Measurements from ENCODE around the gene CNDP2.
"Not testable (repeated sequence)": the region's sequence is repeated elsewhere in the genome, so short reads cannot be mapped to it uniquely, and the experiment has no call there.

CNDP2 gene

DNA sequence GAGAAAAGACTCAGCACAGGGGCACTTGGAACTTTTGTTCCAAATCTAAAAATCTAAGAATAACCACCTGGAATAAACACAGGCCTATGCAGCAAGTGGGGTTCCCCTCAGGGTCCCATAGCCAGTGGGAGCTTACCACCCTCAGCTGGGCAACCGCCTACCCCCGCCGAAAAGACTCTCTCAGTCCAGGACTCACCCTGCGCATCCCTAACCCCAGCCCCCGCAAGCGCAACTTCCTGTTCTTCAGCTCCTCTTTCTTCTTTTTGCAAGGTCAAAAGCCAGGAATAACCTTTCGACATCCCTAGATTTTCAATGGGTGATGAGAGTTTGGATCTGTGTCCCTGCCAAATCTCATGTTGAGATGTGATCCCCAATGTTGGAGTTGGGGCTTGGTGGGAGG lies 51.7 kb downstream of the CNDP2 start:
- Mint-ChIP-seq H3K27ac (peak overlapping the region in 1 of 2 donors; percentile 22), H3K4me3 (no peak overlapping the region), H3K9me3 (no peaks in the 10 kb centered on the region), H3K36me3 (ENCODE audit: insufficient read depth) (no peaks in the 10 kb centered on the region), H3K4me1 (ENCODE audit: low read depth in 2 of 2) (peaks cover 0 to 5% of the 10 kb centered on the region in 2 donors), H3K27me3 (peaks cover 5 to 23% of the 10 kb centered on the region in 2 donors)
- no peak for ATAC-seq (replicated peaks)
- DNase-seq: no peak

DNA sequence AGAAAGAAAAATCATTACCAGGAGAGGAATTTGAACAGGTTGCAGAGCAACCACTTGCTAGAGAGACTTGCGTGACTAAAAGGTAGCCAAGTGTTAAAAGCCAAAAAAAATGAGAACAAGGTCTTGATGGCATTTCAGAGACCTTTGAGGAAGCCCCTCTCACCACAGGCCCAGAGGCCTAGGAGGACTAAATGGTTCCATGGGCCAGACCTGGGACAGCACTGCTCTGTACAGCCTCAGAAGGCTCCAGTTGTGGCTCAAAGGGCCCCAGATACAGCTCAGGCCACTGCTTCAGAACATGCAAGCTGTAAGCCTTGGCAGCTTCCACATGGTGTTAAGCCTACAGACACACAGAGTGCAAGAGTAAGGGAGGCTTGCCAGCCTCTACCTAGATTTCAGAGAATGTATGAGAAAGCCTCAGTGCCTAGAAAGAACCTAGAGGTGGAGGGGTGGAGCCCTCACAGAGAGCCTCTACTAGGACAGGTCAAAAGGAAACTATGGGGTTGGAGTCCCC lies 53.5 kb downstream of the CNDP2 start:
- no peaks in the 10 kb centered on the region for H3K36me3 Mint-ChIP-seq (ENCODE audit: insufficient read depth)
- DNase-seq: no peak
- no peak overlapping the region for H3K4me3 Mint-ChIP-seq
- H3K27me3 Mint-ChIP-seq: peaks cover 17 to 40% of the 10 kb centered on the region in 2 donors
- peaks cover 0 to 5% of the 10 kb centered on the region in 2 donors for H3K4me1 Mint-ChIP-seq (ENCODE audit: low read depth in 2 of 2)
- H3K27ac Mint-ChIP-seq: no peak overlapping the region
- ATAC-seq (replicated peaks): no peak
- no peaks in the 10 kb centered on the region for H3K9me3 Mint-ChIP-seq

DNA sequence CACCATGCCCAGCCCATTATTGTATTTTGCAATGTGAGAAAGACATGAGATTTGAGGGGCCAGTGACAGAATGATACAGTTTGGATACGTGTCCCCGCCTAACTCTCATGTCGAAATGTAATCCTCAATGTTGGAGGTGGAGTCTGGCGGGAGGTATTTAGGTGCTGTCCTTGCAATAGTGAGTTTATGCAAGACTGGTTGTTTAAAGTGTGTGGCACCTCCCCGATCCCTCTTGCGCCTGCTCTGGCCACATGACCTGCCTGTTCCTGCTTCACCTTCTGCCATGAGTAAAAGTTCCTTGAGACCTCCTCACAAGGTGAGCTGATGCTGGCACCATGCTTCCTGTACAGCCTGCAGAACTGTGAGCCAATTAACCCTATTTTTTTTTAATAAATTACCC lies 54.7 kb downstream of the CNDP2 start:
- no peak for DNase-seq
- Mint-ChIP-seq H3K27ac (peak overlapping the region in 1 of 2 donors; percentile 51), H3K4me1 (ENCODE audit: low read depth in 2 of 2) (peaks cover 0 to 5% of the 10 kb centered on the region in 2 donors), H3K4me3 (no peak overlapping the region), H3K27me3 (peaks cover 21 to 42% of the 10 kb centered on the region in 2 donors), H3K9me3 (no peaks in the 10 kb centered on the region), H3K36me3 (ENCODE audit: insufficient read depth) (no peaks in the 10 kb centered on the region)
- no peak for ATAC-seq (replicated peaks)

DNA sequence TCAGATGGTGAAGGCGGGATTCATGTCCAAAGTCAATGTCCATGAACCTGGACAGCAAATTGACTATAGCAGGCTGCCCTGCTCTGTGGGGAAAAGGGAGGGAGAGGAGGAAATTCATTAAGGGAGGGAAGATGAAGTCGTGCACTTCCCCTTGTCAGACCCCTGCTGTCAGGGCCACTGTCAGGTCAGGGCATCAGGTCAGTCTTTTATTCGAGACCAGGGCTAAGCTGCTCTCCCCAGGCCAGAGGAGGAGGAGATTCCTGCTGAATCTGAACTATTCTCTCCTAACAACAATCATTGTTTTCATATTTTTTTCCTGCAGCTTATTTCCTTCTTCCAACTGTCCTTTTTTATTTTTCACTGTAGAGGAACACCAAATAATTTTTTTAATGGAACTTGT lies 55.3 kb downstream of the CNDP2 start:
- ATAC-seq (replicated peaks): no peak
- Mint-ChIP-seq H3K4me1 (ENCODE audit: low read depth in 2 of 2) (peaks cover 0 to 5% of the 10 kb centered on the region in 2 donors), H3K4me3 (no peak overlapping the region), H3K27ac (peak overlapping the region in 1 of 2 donors; percentile 51), H3K9me3 (no peaks in the 10 kb centered on the region), H3K36me3 (ENCODE audit: insufficient read depth) (no peaks in the 10 kb centered on the region), H3K27me3 (peaks cover 27 to 42% of the 10 kb centered on the region in 2 donors)
- DNase-seq: no peak

DNA sequence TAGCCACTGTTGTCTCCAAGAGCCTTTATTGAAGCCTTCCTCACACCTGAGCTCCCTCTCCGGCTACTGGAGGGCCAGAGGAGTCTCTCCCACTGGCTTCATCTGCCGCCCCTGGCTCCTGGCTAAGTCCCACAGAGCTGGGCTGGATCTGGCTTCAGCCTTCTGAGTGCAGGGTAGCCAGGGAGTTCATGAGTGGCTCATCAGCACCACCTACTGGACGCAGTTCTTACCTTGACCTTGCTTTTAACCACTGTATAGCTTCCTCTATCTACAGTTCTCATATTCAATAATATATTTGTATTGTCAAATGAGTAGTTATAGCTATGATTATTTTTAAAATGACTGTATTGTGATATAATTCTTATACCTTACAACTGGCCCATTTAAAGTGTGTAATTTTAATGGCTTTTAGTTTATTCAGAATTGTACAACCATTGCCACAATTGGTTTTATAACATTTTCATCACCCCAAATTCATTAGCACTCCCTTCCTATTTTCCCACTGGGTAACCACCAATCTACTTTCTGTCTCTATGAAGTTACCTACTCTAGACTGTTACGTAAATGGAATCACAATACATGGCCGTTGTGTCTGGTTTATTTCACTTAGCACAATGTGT lies 55.9 kb downstream of the CNDP2 start:
- Mint-ChIP-seq H3K4me1 (ENCODE audit: low read depth in 2 of 2) (peaks cover 0 to 5% of the 10 kb centered on the region in 2 donors), H3K27ac (peak overlapping the region in 1 of 2 donors; percentile 51), H3K9me3 (no peaks in the 10 kb centered on the region), H3K36me3 (ENCODE audit: insufficient read depth) (no peaks in the 10 kb centered on the region), H3K4me3 (no peak overlapping the region), H3K27me3 (peaks cover 33 to 46% of the 10 kb centered on the region in 2 donors)
- DNase-seq (peak; percentile 72 to 74 (median 74)), ATAC-seq (replicated peaks) (peak; percentile 98)

DNA sequence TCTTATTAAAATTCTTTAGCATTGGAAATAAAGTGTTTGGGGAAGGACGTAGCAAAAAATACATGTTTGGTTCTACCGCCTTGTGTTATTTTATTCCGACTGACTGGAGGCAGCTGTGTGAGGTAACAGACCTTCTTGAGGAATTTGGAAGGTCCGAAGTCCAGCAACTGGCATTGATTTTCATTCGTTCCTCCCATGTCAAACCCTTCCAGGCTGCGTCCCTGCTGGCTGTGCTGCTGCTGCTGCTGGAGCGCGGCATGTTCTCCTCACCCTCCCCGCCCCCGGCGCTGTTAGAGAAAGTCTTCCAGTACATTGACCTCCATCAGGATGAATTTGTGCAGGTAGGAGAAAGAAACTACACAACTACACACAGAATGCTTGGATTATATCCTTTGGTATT lies 60.0 kb downstream of the CNDP2 start:
- Mint-ChIP-seq H3K27me3 (peaks cover 44 to 75% of the 10 kb centered on the region in 2 donors), H3K9me3 (no peaks in the 10 kb centered on the region), H3K4me3 (no peak overlapping the region), H3K4me1 (ENCODE audit: low read depth in 2 of 2) (peaks cover 0 to 2% of the 10 kb centered on the region in 2 donors), H3K27ac (no peak overlapping the region), H3K36me3 (ENCODE audit: insufficient read depth) (no peaks in the 10 kb centered on the region)
- ATAC-seq (replicated peaks) (no peak), DNase-seq (no peak)

DNA sequence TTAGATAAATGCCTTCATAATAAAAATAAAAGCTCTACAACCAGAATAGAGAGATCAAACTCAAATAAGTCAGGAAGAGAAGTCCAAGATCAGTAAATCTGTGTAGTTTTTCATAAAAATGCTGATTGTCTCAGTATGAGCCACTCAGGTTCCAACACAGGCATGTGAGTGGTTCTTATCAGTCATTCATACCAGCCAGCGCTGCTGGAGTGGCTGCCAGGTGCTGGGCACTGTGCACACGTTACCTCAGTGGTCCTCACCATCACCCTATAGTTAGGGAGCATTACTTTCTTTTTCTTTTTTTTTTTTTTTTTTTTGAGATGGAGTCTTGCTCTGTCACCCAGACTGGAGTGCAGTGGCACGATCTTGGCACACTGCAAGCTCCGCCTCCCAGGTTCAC lies 61.9 kb downstream of the CNDP2 start:
- Mint-ChIP-seq H3K4me3 (no peak overlapping the region), H3K27ac (no peak overlapping the region), H3K9me3 (no peaks in the 10 kb centered on the region), H3K27me3 (peaks cover 39 to 81% of the 10 kb centered on the region in 2 donors), H3K4me1 (ENCODE audit: low read depth in 2 of 2) (no peaks in the 10 kb centered on the region), H3K36me3 (ENCODE audit: insufficient read depth) (no peaks in the 10 kb centered on the region)
- ATAC-seq (replicated peaks) (no peak), DNase-seq (no peak)

DNA sequence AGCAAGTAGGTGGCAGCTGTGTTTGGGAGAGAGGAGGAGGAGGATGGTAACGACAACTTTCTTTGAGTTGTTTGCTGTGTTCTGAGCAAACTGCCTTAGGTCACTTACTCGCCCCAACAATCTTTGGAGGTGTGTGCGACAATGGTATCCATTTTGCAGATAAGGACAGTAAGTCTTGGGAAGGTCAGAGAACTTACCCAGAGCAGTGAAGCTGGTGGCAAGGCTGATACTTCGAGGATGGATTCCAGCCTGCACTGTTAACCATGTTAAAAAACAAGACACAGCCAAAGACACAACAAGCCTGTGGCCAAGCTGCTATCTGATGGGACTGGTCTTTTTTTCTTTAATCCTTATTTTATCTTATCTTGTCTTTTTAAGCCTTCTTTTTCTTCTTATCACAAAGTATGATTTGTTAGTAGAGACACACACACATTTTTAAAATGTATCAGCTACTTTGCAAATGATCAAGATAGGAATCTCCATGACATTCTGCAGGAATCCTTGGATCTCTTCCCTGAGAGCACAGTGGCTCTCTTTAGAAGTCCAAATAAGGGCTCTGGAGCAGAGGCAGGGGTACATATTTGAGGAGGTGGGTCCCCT lies 66.1 kb downstream of the CNDP2 start:
- Mint-ChIP-seq H3K36me3 (ENCODE audit: insufficient read depth) (no peaks in the 10 kb centered on the region), H3K4me1 (ENCODE audit: low read depth in 2 of 2) (no peaks in the 10 kb centered on the region), H3K4me3 (no peak overlapping the region), H3K27me3 (peaks cover 14 to 54% of the 10 kb centered on the region in 2 donors), H3K27ac (no peak overlapping the region), H3K9me3 (no peaks in the 10 kb centered on the region)
- DNase-seq (no peak), ATAC-seq (replicated peaks) (no peak)

DNA sequence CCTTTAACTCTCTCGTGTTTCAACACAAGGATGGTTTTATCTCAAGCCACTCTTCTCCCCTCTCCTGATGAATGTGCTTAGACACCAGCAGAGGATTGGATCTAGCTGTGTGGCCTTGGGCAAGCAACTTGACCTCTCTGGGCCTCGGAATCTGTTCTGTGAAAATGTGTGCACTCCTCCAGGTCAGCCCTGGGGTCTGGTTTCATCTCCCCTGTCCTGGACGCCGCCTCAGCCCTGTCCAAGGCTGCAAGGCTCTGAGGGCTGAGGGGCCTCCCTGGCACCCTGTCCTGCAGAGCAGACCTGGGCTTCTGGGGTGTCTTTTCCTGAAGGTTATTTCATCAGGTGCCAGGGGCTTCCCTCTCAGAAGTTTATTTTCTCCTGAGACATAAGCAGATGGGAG lies 66.6 kb downstream of the CNDP2 start:
- H3K9me3 Mint-ChIP-seq: no peaks in the 10 kb centered on the region
- H3K36me3 Mint-ChIP-seq (ENCODE audit: insufficient read depth): no peaks in the 10 kb centered on the region
- H3K4me1 Mint-ChIP-seq (ENCODE audit: low read depth in 2 of 2): no peaks in the 10 kb centered on the region
- DNase-seq: no peak
- H3K4me3 Mint-ChIP-seq: no peak overlapping the region
- peaks cover 14 to 54% of the 10 kb centered on the region in 2 donors for H3K27me3 Mint-ChIP-seq
- H3K27ac Mint-ChIP-seq: no peak overlapping the region
- no peak for ATAC-seq (replicated peaks)

DNA sequence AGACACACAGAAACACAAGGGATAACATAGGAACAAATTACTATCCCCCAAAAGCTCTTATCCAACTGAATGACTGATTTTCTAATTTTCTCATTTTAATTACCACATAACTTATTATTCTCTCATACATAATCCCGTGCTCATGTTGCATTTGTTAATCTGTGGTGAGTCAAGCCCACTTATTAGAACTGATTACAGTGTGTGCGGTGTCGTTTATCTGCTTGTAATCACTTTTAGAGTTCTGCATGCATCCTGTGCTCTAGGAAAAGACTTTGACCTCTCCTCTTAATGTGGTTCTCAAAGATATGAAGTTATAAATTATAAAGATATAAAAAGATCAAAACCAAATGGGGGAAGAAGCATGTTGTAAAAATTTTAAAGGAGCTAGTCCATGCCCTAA lies 67.8 kb downstream of the CNDP2 start:
- Mint-ChIP-seq H3K4me1 (ENCODE audit: low read depth in 2 of 2) (no peaks in the 10 kb centered on the region), H3K36me3 (ENCODE audit: insufficient read depth) (no peaks in the 10 kb centered on the region), H3K4me3 (no peak overlapping the region), H3K27ac (no peak overlapping the region), H3K27me3 (peaks cover 23 to 59% of the 10 kb centered on the region in 2 donors), H3K9me3 (no peaks in the 10 kb centered on the region)
- ATAC-seq (replicated peaks): no peak
- DNase-seq: no peak

DNA sequence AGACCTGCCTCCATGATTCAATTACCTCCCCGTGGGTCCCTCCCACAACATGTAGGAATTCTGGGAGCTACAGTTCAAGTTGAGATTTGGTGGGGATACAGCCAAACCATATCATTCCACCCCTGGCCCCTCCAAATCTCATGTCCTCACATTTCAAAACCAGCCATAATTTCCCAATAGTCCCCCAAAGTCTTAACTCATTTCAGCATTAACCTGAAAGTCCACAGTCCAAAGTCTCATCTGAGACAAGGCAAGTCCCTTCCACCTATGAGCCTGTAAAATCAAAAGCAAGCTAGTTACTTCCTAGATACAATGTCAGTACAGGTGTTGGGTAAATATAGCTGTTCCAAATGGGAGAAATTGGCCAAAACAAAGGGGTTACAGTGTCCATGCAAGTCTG lies 69.0 kb downstream of the CNDP2 start:
- not testable (repeated sequence) for ATAC-seq (replicated peaks); H3K9me3 Mint-ChIP-seq; H3K4me3 Mint-ChIP-seq; DNase-seq; H3K36me3 Mint-ChIP-seq (ENCODE audit: insufficient read depth); H3K4me1 Mint-ChIP-seq (ENCODE audit: low read depth in 2 of 2); H3K27ac Mint-ChIP-seq
- peaks cover 30 to 59% of the 10 kb centered on the region in 2 donors for H3K27me3 Mint-ChIP-seq

DNA sequence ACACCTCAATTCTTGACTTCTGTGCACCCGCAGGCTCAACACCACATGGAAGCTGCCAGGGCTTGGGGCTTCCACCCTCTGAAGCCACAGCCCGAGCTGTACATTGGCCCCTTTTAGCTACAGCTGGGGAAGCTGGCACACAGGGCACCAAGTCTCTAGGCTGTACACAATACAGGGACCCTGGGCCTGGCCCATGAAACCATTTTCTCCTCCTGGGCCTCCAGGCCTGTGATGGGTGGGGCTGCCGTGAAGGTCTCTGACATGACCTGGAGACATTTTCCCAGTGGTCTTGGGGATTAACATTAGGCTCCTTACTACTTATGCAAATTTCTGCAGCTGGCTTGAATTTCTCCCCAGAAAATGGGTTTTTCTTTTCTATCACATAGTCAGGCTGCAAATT lies 69.8 kb downstream of the CNDP2 start:
- H3K27ac Mint-ChIP-seq; DNase-seq; H3K4me3 Mint-ChIP-seq; ATAC-seq (replicated peaks); H3K4me1 Mint-ChIP-seq (ENCODE audit: low read depth in 2 of 2); H3K9me3 Mint-ChIP-seq; H3K36me3 Mint-ChIP-seq (ENCODE audit: insufficient read depth): not testable (repeated sequence)
- peaks cover 36 to 51% of the 10 kb centered on the region in 2 donors for H3K27me3 Mint-ChIP-seq

DNA sequence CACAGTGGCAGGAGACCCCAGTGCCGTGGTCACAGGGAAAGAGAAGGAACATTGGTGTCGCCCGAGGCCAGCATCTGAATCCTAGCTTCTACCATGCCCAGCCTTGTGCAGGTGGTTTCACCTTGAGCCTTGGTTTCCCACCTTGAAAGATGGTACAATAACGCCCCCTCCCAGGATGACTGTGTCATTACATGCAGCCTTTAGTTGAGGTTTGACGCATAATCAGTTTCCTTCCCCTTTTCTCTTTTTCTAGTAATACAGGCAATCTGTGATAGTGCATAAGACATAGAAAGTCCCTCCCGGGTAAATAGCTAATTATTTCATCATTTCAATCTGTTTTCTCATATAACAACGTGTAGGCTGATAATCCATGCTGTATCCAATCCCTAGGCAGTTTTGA lies 71.7 kb downstream of the CNDP2 start:
- Mint-ChIP-seq H3K27me3 (peaks cover 35 to 37% of the 10 kb centered on the region in 2 donors), H3K27ac (no peak overlapping the region), H3K4me1 (ENCODE audit: low read depth in 2 of 2) (no peaks in the 10 kb centered on the region), H3K4me3 (no peak overlapping the region), H3K36me3 (ENCODE audit: insufficient read depth) (no peaks in the 10 kb centered on the region), H3K9me3 (no peaks in the 10 kb centered on the region)
- no peak for DNase-seq
- no peak for ATAC-seq (replicated peaks)

DNA sequence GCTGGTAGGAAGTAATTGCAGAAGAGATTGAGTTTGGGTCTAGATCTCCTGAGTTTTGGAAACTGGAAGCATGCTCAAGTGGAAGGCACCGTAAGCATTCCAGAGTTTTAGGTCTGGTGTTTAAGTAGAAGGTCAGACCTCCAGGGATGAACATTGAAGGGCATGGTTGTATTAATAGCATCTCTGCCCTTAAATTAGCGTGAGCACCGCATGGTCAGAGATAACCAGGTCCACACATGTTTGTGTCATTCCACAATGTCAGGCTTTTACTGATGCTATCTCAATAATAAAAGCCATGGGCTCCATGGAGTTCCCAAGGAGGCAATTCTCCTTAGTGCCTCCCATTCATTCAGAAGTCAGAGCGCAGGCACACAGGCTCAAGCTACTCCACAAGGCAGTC lies 73.2 kb downstream of the CNDP2 start:
- Mint-ChIP-seq H3K36me3 (ENCODE audit: insufficient read depth) (no peaks in the 10 kb centered on the region), H3K27me3 (peaks cover 30 to 44% of the 10 kb centered on the region in 2 donors), H3K9me3 (no peaks in the 10 kb centered on the region), H3K4me1 (ENCODE audit: low read depth in 2 of 2) (no peaks in the 10 kb centered on the region), H3K27ac (no peak overlapping the region), H3K4me3 (no peak overlapping the region)
- ATAC-seq (replicated peaks) (no peak), DNase-seq (no peak)

Measured in effector memory CD8-positive, alpha-beta T cell (primary cell).